GM12892 (cell line): ENCODE results near the gene NUTF2.

Source experiments
- POLR2A ChIP-seq: IDR thresholded peaks from 2 replicates; pipeline ENCODE4 v1.6.1; 2011; ENCODE audit warnings: low read depth, low read length, control low read depth
- POLR2AphosphoS5 ChIP-seq: IDR thresholded peaks from 2 replicates; pipeline ENCODE4 v1.6.1; 2011; ENCODE audit warnings: low read depth, low read length, control low read depth
- TAF1 ChIP-seq: IDR thresholded peaks from 2 replicates; pipeline ENCODE4 v1.6.1; 2011; ENCODE audit warnings: low read depth, mild to moderate bottlenecking, control low read depth, low read length, borderline replicate concordance

GRCh38 chr16:67858500-67858899 is 11.8 kb downstream of the NUTF2 start:
- TF ChIP-seq POLR2A = no peak
- no peak for TF ChIP-seq POLR2AphosphoS5
- no peak for TF ChIP-seq TAF1
